GM23338 (cell line): Measurements from ENCODE around the gene EBI3. TPM values are rescaled to one million over a fixed set of nuclear protein-coding genes. Genes with fewer than 3 reads are reported as not detected.

Source experiments
- ATAC-seq: fragments of 200-7000 bp; cut with Tn5 transposase; 3 replicates; pipeline ENCODE4 v1.9.1; 2020
- DNase-seq: peaks from one replicate; pipeline ENCODE4 v3.0.0-alpha.2; 2015; ENCODE audit warnings: low spot score
- H2AFZ ChIP-seq: fragments of 200-600 bp; sonication (generic); 2 replicates; pipeline ENCODE4 v1.8.0; 2016; ENCODE audit warnings: antibody characterized with exemption, mild to moderate bottlenecking, moderate library complexity
- H3F3A ChIP-seq: fragments of 200-600 bp; sonication (generic); replicated peaks from 2 replicates; pipeline ENCODE4 v1.8.0; 2017; ENCODE audit warnings: antibody characterized with exemption, mixed run types, low read depth
- H3K27ac ChIP-seq: fragments of 200-600 bp; sonication (generic); 2 replicates; pipeline ENCODE4 v1.6.1; 2016; ENCODE audit warnings: low read depth
- H3K27me3 ChIP-seq: fragments of 200-600 bp; sonication (generic); 2 replicates; pipeline ENCODE4 v1.8.0; 2016; ENCODE audit warnings: mild to moderate bottlenecking, mixed run types, moderate library complexity; ENCODE audit not compliant: insufficient read depth
- H3K36me3 ChIP-seq: fragments of 200-600 bp; sonication (generic); 2 replicates; pipeline ENCODE4 v1.8.0; 2016; ENCODE audit warnings: mild to moderate bottlenecking; ENCODE audit not compliant: insufficient read depth
- H3K4me1 ChIP-seq: fragments of 200-600 bp; sonication (generic); 2 replicates; pipeline ENCODE4 v1.8.0; 2016; ENCODE audit warnings: mild to moderate bottlenecking, moderate library complexity; ENCODE audit not compliant: insufficient read depth
- H3K4me2 ChIP-seq: fragments of 200-600 bp; sonication (generic); 2 replicates; pipeline ENCODE4 v1.7.1; 2017; ENCODE audit warnings: mixed run types
- H3K4me3 ChIP-seq: fragments of 200-600 bp; sonication (generic); 2 replicates; pipeline ENCODE4 v1.6.1; 2016; ENCODE audit warnings: mixed run types
- H3K79me2 ChIP-seq: fragments of 200-600 bp; sonication (generic); replicated peaks from 2 replicates; pipeline ENCODE4 v1.8.0; 2017; ENCODE audit warnings: mild to moderate bottlenecking; ENCODE audit not compliant: insufficient read depth
- H3K9me2 ChIP-seq: fragments of 200-600 bp; sonication (generic); 2 replicates; pipeline ENCODE4 v1.8.0; 2017; ENCODE audit not compliant: insufficient read depth
- H4K20me1 ChIP-seq: fragments of 200-600 bp; sonication (generic); replicated peaks from 2 replicates; pipeline ENCODE4 v1.8.0; 2017; ENCODE audit warnings: mild to moderate bottlenecking; ENCODE audit not compliant: insufficient read depth
- H3K27ac Mint-ChIP-seq: 2 replicates; pipeline ENCODE4 v1.8.0; 2020; ENCODE audit warnings: inconsistent platforms, mild to moderate bottlenecking, moderate library complexity, mixed read lengths
- H3K27me3 Mint-ChIP-seq: 3 replicates; pipeline ENCODE4 v1.8.0; 2022; ENCODE audit warnings: low read depth, mild to moderate bottlenecking, moderate library complexity, mixed read lengths, inconsistent platforms; ENCODE audit not compliant: insufficient read depth, poor library complexity
- H3K36me3 Mint-ChIP-seq: 3 replicates; pipeline ENCODE4 v1.8.0; 2021; ENCODE audit warnings: low read depth, mild to moderate bottlenecking, inconsistent platforms, moderate library complexity, mixed read lengths
- H3K4me1 Mint-ChIP-seq: 3 replicates; pipeline ENCODE4 v1.8.0; 2020; ENCODE audit warnings: mild to moderate bottlenecking, inconsistent platforms, mixed read lengths
- H3K4me3 Mint-ChIP-seq: 3 replicates; pipeline ENCODE4 v1.8.0; 2021; ENCODE audit warnings: moderate library complexity, mild to moderate bottlenecking, inconsistent platforms, mixed read lengths
- H3K9me3 Mint-ChIP-seq: 3 replicates; pipeline ENCODE4 v1.8.0; 2020; ENCODE audit warnings: moderate library complexity, mild to moderate bottlenecking, inconsistent platforms, mixed read lengths
- CREB1 ChIP-seq: fragments of 250-450 bp; sonication (Bioruptor Pico); IDR thresholded peaks from 2 replicates; pipeline ENCODE4 v1.5.0; 2020; ENCODE audit warnings: low read depth, mild to moderate bottlenecking, moderate library complexity
- EZH2 ChIP-seq: fragments of 200-600 bp; sonication (generic); IDR thresholded peaks from one replicate; pipeline ENCODE4 v1.8.0; 2017; ENCODE audit warnings: antibody characterized with exemption, mild to moderate bottlenecking, low read depth; ENCODE audit not compliant: unreplicated experiment
- EZH2phosphoT487 ChIP-seq: fragments of 200-600 bp; sonication (generic); IDR thresholded peaks from one replicate; pipeline ENCODE4 v1.8.1; 2018; ENCODE audit warnings: antibody characterized with exemption; ENCODE audit not compliant: unreplicated experiment
- JUNB ChIP-seq: IDR thresholded peaks from one replicate; pipeline ENCODE4 v1.6.1; 2016; ENCODE audit warnings: antibody characterized with exemption; ENCODE audit not compliant: unreplicated experiment
- NANOG ChIP-seq: IDR thresholded peaks from 2 replicates; pipeline ENCODE4 v1.6.1; 2016; ENCODE audit warnings: antibody characterized with exemption, borderline replicate concordance
- POLR2AphosphoS5 ChIP-seq: IDR thresholded peaks from 2 replicates; pipeline ENCODE4 v1.6.1; 2016; ENCODE audit warnings: antibody characterized with exemption, low read depth
- STAT1 ChIP-seq: IDR thresholded peaks from one replicate; pipeline ENCODE4 v1.6.1; 2016; ENCODE audit warnings: antibody characterized with exemption; ENCODE audit not compliant: unreplicated experiment
- ZNF114 ChIP-seq: fragments of 250-450 bp; sonication (Bioruptor Pico); IDR thresholded peaks from 2 replicates; pipeline ENCODE4 v1.5.0; 2020; ENCODE audit warnings: mild to moderate bottlenecking, moderate library complexity
- ZNF331 ChIP-seq: fragments of 250-450 bp; sonication (Bioruptor Pico); IDR thresholded peaks from 2 replicates; pipeline ENCODE4 v1.5.0; 2020; ENCODE audit warnings: low read depth, mild to moderate bottlenecking, moderate library complexity
- polyA plus RNA-seq: library from polyadenylated mRNA; unstranded; fragments of >200 nt; fragmentation: Nextera tagmentation; extraction: Ambion mirVana; gene quantifications from 2 replicates; pipeline ENCODE4 v1.2.1, GENCODE V29; 2016
- total RNA-seq: library from RNA; depleted of rRNA; stranded (reverse); fragments of >200 nt; shearing (Covaris generic); gene quantifications from 2 replicates; pipeline ENCODE4 v1.2.3, GENCODE V29; 2014
- TF ChIP-seq, protein P1 (sequence below): fragments of 250-450 bp; sonication (Bioruptor Pico); IDR thresholded peaks from 2 replicates; pipeline ENCODE4 v1.5.0; 2020; ENCODE audit warnings: mild to moderate bottlenecking, moderate library complexity

The EBI3 gene
- total and polyA plus RNA-seq, 2 experiments from 2014 or later = 0.52 to 1.4 TPM

DNA sequence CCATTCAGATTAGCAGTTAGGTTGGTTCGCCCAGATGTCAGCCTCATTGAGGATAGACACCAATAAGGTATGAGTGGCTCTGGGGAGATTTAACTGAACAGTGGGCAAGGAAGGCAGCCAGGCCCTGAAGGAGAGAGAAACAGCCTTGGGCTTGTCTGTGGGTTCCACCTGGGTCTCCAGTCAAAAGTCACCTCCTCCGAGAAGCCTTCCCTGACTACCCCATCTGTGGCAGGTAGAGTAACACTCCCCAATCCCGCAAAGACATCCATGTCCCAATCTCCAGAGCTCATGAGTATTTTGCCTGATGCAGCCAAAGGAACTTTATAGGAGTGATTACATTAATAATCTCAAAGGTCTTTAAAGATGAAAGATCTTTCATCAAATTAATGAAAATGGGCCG, 9.5 kb downstream of the EBI3 start (continued):
- TF ChIP-seq, protein P1, sequence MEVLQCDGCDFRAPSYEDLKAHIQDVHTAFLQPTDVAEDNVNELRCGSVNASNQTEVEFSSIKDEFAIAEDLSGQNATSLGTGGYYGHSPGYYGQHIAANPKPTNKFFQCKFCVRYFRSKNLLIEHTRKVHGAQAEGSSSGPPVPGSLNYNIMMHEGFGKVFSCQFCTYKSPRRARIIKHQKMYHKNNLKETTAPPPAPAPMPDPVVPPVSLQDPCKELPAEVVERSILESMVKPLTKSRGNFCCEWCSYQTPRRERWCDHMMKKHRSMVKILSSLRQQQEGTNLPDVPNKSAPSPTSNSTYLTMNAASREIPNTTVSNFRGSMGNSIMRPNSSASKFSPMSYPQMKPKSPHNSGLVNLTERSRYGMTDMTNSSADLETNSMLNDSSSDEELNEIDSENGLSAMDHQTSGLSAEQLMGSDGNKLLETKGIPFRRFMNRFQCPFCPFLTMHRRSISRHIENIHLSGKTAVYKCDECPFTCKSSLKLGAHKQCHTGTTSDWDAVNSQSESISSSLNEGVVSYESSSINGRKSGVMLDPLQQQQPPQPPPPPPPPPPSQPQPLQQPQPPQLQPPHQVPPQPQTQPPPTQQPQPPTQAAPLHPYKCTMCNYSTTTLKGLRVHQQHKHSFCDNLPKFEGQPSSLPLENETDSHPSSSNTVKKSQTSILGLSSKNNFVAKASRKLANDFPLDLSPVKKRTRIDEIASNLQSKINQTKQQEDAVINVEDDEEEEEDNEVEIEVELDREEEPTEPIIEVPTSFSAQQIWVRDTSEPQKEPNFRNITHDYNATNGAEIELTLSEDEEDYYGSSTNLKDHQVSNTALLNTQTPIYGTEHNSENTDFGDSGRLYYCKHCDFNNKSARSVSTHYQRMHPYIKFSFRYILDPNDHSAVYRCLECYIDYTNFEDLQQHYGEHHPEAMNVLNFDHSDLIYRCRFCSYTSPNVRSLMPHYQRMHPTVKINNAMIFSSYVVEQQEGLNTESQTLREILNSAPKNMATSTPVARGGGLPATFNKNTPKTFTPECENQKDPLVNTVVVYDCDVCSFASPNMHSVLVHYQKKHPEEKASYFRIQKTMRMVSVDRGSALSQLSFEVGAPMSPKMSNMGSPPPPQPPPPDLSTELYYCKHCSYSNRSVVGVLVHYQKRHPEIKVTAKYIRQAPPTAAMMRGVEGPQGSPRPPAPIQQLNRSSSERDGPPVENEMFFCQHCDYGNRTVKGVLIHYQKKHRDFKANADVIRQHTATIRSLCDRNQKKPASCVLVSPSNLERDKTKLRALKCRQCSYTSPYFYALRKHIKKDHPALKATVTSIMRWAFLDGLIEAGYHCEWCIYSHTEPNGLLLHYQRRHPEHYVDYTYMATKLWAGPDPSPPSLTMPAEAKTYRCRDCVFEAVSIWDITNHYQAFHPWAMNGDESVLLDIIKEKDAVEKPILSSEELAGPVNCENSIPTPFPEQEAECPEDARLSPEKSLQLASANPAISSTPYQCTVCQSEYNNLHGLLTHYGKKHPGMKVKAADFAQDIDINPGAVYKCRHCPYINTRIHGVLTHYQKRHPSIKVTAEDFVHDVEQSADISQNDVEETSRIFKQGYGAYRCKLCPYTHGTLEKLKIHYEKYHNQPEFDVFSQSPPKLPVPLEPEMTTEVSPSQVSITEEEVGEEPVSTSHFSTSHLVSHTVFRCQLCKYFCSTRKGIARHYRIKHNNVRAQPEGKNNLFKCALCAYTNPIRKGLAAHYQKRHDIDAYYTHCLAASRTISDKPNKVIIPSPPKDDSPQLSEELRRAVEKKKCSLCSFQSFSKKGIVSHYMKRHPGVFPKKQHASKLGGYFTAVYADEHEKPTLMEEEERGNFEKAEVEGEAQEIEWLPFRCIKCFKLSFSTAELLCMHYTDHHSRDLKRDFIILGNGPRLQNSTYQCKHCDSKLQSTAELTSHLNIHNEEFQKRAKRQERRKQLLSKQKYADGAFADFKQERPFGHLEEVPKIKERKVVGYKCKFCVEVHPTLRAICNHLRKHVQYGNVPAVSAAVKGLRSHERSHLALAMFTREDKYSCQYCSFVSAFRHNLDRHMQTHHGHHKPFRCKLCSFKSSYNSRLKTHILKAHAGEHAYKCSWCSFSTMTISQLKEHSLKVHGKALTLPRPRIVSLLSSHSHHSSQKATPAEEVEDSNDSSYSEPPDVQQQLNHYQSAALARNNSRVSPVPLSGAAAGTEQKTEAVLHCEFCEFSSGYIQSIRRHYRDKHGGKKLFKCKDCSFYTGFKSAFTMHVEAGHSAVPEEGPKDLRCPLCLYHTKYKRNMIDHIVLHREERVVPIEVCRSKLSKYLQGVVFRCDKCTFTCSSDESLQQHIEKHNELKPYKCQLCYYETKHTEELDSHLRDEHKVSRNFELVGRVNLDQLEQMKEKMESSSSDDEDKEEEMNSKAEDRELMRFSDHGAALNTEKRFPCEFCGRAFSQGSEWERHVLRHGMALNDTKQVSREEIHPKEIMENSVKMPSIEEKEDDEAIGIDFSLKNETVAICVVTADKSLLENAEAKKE (CRISPR knock-in tag) = no peak
- TF ChIP-seq ZNF114 = no peak
- TF ChIP-seq EZH2 = no peak
- no peak for TF ChIP-seq NANOG
- TF ChIP-seq ZNF331 (CRISPR knock-in tag) = no peak
- no peak for TF ChIP-seq JUNB
- no peak for TF ChIP-seq STAT1
- no peak for TF ChIP-seq EZH2phosphoT487
- no peak for TF ChIP-seq POLR2AphosphoS5
- TF ChIP-seq CREB1 (CRISPR knock-in tag) = no peak

GRCh38 chr19:4241824-4242430, 12.6 kb downstream of the EBI3 start:
- no peak for ATAC-seq
- peaks cover 12% of the 10 kb centered on the region for H3K9me3 Mint-ChIP-seq
- 0 out of 2 replicates have a peak, but pooled peaks cover 6% of the 10 kb centered on the region for H3F3A ChIP-seq
- H3K27me3 Mint-ChIP-seq = peaks cover 14% of the 10 kb centered on the region
- no peaks in the 10 kb centered on the region for H3K79me2 ChIP-seq
- no peaks in the 10 kb centered on the region for H3K36me3 Mint-ChIP-seq
- H3K27me3 ChIP-seq = no peaks in the 10 kb centered on the region
- H3K27ac Mint-ChIP-seq = no peak overlapping the region
- DNase-seq = no peak
- H3K4me3 Mint-ChIP-seq = no peak overlapping the region
- H3K4me1 Mint-ChIP-seq = no peaks in the 10 kb centered on the region; the same call in 2 of the 3 replicates
- no peak overlapping the region for H3K4me2 ChIP-seq
- H3K9me2 ChIP-seq = no peaks in the 10 kb centered on the region
- no peak overlapping the region for H3K4me3 ChIP-seq
- H4K20me1 ChIP-seq = no peaks in the 10 kb centered on the region
- H3K36me3 ChIP-seq = no peaks in the 10 kb centered on the region
- H2AFZ ChIP-seq = no peak overlapping the region
- no peak overlapping the region for H3K27ac ChIP-seq
- 0 out of 2 replicates have a peak, but pooled peaks cover 4% of the 10 kb centered on the region for H3K4me1 ChIP-seq
- TF ChIP-seq STAT1 = no peak
- no peak for TF ChIP-seq POLR2AphosphoS5
- no peak for TF ChIP-seq CREB1 (CRISPR knock-in tag)
- TF ChIP-seq EZH2phosphoT487 = no peak
- TF ChIP-seq, protein P1 (CRISPR knock-in tag) = no peak
